ENCODE measurements around the gene LRRC18.

Gene LRRC18

GRCh38 chr10:48924988-48925387 is 14.7 kb downstream of the LRRC18 start:
- no peak for DNase-seq (ENCODE audit: low read depth)
- TF ChIP-seq CTCF (IDR thresholded peaks at IDR 0.05; ENCODE audit: insufficient read depth, low read depth, low read length, missing control alignments) = no peak
- no peak overlapping the region for H3K4me3 ChIP-seq (ENCODE audit: low read length)

- TF ChIP-seq CTCF (IDR thresholded peaks at IDR 0.05; ENCODE audit: insufficient read depth, low read depth, low read length, missing control alignments) = no peak
- H3K4me3 ChIP-seq (ENCODE audit: low read length) = no peak overlapping the region
- no peak for DNase-seq (ENCODE audit: low read depth)
Observed at GRCh38 chr10:48923748-48924147, 15.9 kb downstream of the LRRC18 start.

GRCh38 chr10:48913674-48914073 is 26.0 kb downstream of the LRRC18 start:
- DNase-seq (ENCODE audit: low read depth) = no peak
- TF ChIP-seq CTCF (IDR thresholded peaks at IDR 0.05; ENCODE audit: insufficient read depth, low read depth, low read length, missing control alignments) = no peak
- no peak overlapping the region for H3K4me3 ChIP-seq (ENCODE audit: low read length)

- no peak for TF ChIP-seq CTCF (IDR thresholded peaks at IDR 0.05; ENCODE audit: insufficient read depth, low read depth, low read length, missing control alignments)
- no peak for DNase-seq (ENCODE audit: low read depth)
- H3K4me3 ChIP-seq (ENCODE audit: low read length) = no peak overlapping the region
Observed at GRCh38 chr10:48910548-48910947, 29.1 kb downstream of the LRRC18 start.

DNA sequence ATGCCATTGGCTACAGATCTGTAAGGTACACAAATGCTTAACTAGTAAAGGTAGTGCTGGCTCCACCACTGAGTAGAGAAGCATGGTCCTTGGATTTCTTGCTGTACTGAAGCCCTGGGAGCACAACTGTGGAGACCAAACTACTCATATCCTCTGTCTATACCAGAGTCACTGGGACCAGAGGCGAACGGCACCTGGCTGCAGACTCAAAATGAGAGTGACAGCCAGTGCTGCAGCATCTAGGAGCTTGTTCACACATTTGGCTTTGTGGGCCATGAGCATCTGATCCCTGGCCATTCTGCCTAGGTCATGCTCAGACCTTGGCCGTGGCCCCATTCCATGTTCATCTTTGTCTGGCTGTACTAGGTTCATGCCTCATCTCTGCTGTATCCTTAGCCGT is 31.9 kb downstream of the LRRC18 start:
- no peak for DNase-seq (ENCODE audit: low read depth)
- no peak overlapping the region for H3K4me3 ChIP-seq (ENCODE audit: low read length)
- TF ChIP-seq CTCF (IDR thresholded peaks at IDR 0.05; ENCODE audit: insufficient read depth, low read depth, low read length, missing control alignments) = no peak

DNA sequence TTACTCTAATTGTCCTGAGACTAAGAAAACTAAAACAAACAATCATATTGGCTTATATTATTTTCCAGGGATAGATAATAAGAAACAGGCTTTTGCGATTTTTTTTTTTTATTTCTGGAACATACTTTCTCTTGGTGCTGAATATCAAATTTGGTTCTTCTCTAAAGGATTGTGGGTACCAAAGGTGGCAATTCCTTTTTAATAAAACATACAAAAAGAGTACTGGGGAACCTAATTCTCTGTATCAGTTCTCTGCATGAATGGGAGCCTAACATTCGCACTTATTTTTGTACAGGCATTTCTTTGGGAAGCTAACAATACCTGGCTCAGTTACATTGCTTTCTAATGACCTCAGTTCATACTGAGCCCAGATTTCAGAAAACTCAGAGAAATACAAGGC is 32.8 kb downstream of the LRRC18 start:
- no peak for DNase-seq (ENCODE audit: low read depth)
- TF ChIP-seq CTCF (IDR thresholded peaks at IDR 0.05; ENCODE audit: insufficient read depth, low read depth, low read length, missing control alignments) = no peak
- no peak overlapping the region for H3K4me3 ChIP-seq (ENCODE audit: low read length)

- no peak for TF ChIP-seq CTCF (IDR thresholded peaks at IDR 0.05; ENCODE audit: insufficient read depth, low read depth, low read length, missing control alignments)
- no peak for DNase-seq (ENCODE audit: low read depth)
- no peak overlapping the region for H3K4me3 ChIP-seq (ENCODE audit: low read length)
Observed at GRCh38 chr10:48905311-48905710, 34.3 kb downstream of the LRRC18 start.

Measured in epithelial cell of esophagus (primary cell).